Activated naive CD4-positive, alpha-beta T cell treated with anti-CD3 and anti-CD28 coated beads, Interleukin-2, amount 50 U/mL, for 24 hours (primary cell): Measurements from ENCODE around the gene MACROD2.

ENCODE experiments used
- H3K27ac Mint-ChIP-seq: one replicate; pipeline ENCODE4 v1.8.0; 2021; ENCODE audit warnings: mild to moderate bottlenecking, mixed read lengths
- H3K27me3 Mint-ChIP-seq: one replicate; pipeline ENCODE4 v1.8.0; 2021; ENCODE audit warnings: mixed read lengths
- H3K36me3 Mint-ChIP-seq: one replicate; pipeline ENCODE4 v1.8.0; 2021; ENCODE audit warnings: mixed read lengths
- H3K4me1 Mint-ChIP-seq: one replicate; pipeline ENCODE4 v1.8.0; 2021; ENCODE audit warnings: mixed read lengths
- H3K4me3 Mint-ChIP-seq: one replicate; pipeline ENCODE4 v1.8.0; 2021; ENCODE audit warnings: mild to moderate bottlenecking, mixed read lengths
- H3K9me3 Mint-ChIP-seq: one replicate; pipeline ENCODE4 v1.8.0; 2021; ENCODE audit warnings: mixed read lengths

MACROD2 gene

DNA sequence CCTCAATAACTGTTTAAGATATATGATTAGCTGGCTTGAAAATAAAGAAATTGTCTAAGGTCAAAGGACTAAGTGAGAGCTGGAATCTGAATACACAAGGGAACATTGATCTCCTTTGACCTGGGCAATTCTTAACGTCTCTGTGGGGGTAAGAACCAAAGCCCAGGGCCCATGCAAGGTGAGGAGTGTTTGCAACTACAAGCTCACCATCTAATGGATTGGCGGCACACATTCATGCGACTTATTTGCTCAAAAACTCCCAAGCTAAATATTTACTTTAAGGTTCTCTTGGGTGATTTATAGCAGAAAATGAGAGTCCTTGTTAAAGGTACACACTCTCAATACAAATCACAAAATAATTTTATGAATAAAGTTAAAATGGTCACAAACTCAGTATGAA, 734.1 kb downstream of the MACROD2 start:
- H3K9me3 Mint-ChIP-seq, result no peaks in the 10 kb centered on the region
- no peaks in the 10 kb centered on the region for H3K4me1 Mint-ChIP-seq
- H3K27me3 Mint-ChIP-seq, result no peaks in the 10 kb centered on the region
- H3K4me3 Mint-ChIP-seq, result no peak overlapping the region
- H3K36me3 Mint-ChIP-seq, result no peaks in the 10 kb centered on the region
- no peak overlapping the region for H3K27ac Mint-ChIP-seq

DNA sequence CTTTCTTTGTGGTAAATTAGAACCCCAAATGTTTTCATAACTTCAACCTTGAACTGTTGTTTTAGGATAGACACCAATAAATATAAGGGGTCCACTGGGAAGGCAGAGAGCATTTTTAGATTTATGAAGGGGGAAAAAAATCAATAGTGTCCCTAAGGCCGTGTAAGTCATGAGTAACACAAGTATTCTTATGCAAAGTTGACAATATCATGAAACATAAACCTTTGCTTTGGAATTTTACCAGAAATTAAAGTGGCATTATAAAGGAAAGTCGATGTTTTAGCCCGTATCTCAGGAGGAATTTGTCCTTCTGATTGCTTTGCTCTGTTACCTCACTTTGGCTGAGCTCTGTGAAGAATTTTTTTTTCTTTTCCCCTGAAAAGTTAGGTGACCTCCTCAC, 737.0 kb downstream of the MACROD2 start:
- Mint-ChIP-seq H3K4me1 (no peaks in the 10 kb centered on the region), H3K27ac (no peak overlapping the region), H3K9me3 (no peaks in the 10 kb centered on the region), H3K36me3 (no peaks in the 10 kb centered on the region), H3K4me3 (no peak overlapping the region), H3K27me3 (no peaks in the 10 kb centered on the region)

DNA sequence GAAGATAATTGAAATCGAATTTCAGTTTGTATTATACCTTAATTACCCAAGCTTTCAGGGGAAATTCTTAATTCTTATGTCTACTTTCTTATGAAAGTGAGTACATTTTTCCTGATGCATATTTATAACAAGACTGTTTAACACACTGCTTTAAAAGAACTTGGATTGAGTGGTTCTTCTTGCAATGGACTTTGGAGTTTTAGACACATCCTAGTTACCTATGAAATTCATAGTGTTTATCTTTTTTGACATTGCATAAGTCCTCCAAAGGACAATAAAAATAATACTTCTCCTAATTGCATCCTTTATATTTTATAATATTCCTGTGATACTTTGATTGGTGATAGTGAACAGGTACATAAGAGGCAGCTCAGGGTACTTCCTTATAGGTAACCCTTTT, 737.7 kb downstream of the MACROD2 start:
- Mint-ChIP-seq H3K27me3 (no peaks in the 10 kb centered on the region), H3K36me3 (no peaks in the 10 kb centered on the region), H3K4me3 (no peak overlapping the region), H3K9me3 (no peaks in the 10 kb centered on the region), H3K4me1 (no peaks in the 10 kb centered on the region), H3K27ac (no peak overlapping the region)

DNA sequence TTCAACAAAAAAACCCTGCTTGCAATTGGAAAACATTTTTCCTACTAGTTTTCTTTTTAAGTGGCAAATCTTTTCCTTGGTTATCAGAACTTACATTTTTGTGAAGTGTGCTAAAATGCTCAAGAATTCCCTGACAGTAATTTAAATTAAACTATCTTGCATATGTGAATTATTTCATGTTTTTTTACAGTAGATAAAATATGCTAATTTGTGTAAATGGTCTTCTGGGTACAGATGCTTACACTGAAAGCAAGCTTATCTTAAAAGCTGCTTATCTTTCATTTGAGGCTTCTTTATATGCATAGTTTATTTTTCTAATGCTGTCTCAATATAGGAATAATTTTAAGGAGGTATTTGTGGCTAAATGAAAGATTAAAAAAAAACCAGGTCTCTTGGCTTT, 745.1 kb downstream of the MACROD2 start:
- Mint-ChIP-seq H3K27me3 (no peaks in the 10 kb centered on the region), H3K27ac (no peak overlapping the region), H3K4me1 (no peaks in the 10 kb centered on the region), H3K36me3 (no peaks in the 10 kb centered on the region), H3K4me3 (no peak overlapping the region), H3K9me3 (peaks cover 4% of the 10 kb centered on the region)

DNA sequence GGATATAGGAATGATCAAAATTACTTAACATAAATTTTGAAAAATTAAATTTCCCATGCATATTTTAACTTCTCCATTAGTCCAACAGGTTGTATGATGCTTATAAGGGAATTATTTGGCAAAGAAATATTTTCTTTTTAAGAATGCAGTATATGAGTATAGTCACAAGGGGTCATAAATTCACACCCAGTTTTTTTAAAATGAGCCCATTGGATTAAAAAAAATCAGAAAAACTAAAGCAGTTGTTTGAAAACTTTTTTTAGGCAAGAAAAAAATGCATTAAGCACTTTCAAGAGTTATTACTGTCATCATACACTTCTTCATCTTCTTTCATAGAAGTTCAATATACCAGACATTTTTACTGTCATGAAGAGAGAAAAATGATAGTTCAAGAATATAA, 746.3 kb downstream of the MACROD2 start:
- Mint-ChIP-seq H3K4me3 (no peak overlapping the region), H3K4me1 (no peaks in the 10 kb centered on the region), H3K27me3 (no peaks in the 10 kb centered on the region), H3K27ac (no peak overlapping the region), H3K9me3 (peaks cover 4% of the 10 kb centered on the region), H3K36me3 (no peaks in the 10 kb centered on the region)

DNA sequence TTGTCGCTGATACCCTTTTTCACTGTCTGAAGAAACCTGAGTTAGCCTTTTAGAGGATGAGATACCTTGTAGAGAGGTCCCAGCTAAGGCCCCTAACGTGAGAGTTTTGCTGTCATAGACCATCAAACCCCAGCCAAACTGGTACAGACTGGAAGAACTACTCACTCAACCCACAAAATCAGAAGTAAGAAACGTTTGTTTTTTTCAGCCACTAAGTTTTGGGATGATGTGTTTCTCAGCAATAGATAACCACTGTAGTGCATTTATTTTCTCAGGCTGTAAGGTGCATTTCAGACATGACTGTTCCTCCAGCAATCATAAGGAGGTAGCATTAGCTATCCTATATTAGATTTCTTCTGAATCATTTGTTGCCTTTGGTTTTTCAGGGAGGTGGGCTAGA, 749.4 kb downstream of the MACROD2 start:
- no peaks in the 10 kb centered on the region for H3K36me3 Mint-ChIP-seq
- no peaks in the 10 kb centered on the region for H3K4me1 Mint-ChIP-seq
- H3K27ac Mint-ChIP-seq, result no peak overlapping the region
- H3K9me3 Mint-ChIP-seq, result no peaks in the 10 kb centered on the region
- no peaks in the 10 kb centered on the region for H3K27me3 Mint-ChIP-seq
- no peak overlapping the region for H3K4me3 Mint-ChIP-seq

DNA sequence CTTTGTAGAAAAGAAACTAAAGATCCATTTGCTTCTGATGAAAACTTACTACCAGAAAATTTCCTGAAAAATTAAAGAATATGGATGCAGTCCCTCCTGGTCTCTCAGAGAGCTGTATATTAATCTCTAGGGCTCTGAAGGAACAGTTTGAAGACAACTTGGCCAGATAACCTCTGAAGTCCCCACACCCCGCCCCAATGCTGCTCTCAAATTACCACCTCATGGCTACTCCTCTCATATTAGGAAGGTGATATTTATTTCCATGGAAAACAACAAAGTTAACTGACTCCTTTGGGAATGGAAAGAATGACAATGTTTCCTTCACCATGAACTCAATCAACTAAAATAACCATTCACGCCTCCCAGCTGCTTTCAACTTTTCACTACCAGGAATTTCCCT, 750.5 kb downstream of the MACROD2 start:
- no peaks in the 10 kb centered on the region for H3K36me3 Mint-ChIP-seq
- no peaks in the 10 kb centered on the region for H3K27me3 Mint-ChIP-seq
- no peaks in the 10 kb centered on the region for H3K9me3 Mint-ChIP-seq
- H3K27ac Mint-ChIP-seq, result no peak overlapping the region
- no peaks in the 10 kb centered on the region for H3K4me1 Mint-ChIP-seq
- no peak overlapping the region for H3K4me3 Mint-ChIP-seq

DNA sequence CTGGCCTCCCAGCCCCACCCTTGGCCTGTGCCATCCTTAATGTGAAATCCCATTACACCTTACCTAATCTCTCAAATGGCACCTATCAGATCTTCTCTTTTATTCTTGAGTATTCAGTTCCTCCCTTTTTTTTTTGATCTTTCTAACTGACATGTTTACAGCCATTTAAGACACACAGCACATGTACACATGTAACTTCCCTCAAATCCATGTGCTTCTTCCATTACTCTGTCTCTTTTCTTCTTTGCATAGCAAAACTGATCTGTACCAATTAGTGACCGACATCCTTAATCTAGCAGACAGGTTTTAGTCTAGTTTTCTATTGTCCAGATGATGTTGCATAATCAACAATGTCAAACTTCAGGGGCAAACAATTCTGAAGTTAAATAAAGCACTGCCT, 755.9 kb downstream of the MACROD2 start:
- Mint-ChIP-seq H3K36me3 (no peaks in the 10 kb centered on the region), H3K4me3 (no peak overlapping the region), H3K9me3 (peaks cover 5% of the 10 kb centered on the region), H3K4me1 (no peaks in the 10 kb centered on the region), H3K27ac (no peak overlapping the region), H3K27me3 (no peaks in the 10 kb centered on the region)

DNA sequence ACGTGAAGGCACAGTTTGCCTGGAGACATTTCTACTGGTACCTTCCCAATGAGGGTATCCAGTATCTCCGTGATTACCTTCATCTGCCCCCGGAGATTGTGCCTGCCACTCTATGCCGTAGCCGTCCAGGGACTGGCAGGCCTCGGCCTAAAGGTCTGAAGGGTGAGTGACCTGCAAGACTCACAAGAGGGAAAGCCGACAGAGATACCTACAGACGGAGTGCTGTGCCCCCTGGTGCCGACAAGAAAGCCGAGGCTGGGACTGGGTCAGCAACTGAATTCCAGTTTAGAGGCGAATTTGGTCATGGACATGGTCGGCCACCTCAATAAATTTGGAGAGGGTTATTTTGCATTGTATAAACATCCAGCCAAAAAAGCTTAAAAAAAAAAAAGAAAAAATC, 762.4 kb downstream of the MACROD2 start:
- Mint-ChIP-seq H3K4me3 (no peak overlapping the region), H3K27me3 (no peaks in the 10 kb centered on the region), H3K27ac (no peak overlapping the region), H3K9me3 (no peaks in the 10 kb centered on the region), H3K4me1 (no peaks in the 10 kb centered on the region), H3K36me3 (no peaks in the 10 kb centered on the region)

DNA sequence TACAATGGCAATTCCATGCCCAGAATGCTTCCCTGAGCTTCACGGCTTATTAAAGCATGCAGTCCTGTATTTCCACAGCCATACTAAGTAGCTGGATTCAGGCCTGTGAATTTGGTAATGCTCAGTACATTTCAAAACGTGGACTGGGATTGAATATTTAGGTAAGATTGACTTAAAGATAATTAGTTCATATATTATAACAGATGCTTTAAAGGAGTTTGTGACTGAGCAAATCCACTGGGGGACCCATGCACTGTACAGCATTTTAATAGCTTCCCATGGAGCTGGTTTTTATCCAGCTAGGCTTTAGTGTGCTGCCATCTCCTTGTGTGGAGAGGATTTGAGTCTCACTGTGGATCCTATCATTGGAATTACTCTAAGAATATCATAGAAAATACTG, 763.0 kb downstream of the MACROD2 start:
- no peaks in the 10 kb centered on the region for H3K27me3 Mint-ChIP-seq
- H3K4me1 Mint-ChIP-seq, result no peaks in the 10 kb centered on the region
- no peak overlapping the region for H3K27ac Mint-ChIP-seq
- no peak overlapping the region for H3K4me3 Mint-ChIP-seq
- H3K36me3 Mint-ChIP-seq, result no peaks in the 10 kb centered on the region
- H3K9me3 Mint-ChIP-seq, result no peaks in the 10 kb centered on the region

DNA sequence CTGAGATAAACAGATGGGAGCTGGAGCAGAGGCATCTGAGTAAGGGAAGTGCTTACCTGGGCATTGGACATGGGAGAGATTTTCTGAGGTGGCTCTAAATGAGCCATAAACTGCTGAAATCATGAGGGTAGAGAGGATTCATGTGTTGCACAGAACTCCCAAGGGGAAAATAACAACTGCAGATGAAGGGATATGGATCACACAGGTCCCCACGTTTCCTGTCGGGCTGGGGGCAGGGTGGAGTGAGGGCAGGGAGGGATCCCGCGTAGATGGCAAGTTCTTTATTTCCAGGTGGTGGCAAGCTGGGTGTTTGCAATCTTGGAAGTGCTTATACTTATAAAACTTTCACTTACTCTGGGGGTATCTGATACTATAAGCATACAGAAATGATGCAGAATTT, 764.7 kb downstream of the MACROD2 start:
- H3K27me3 Mint-ChIP-seq, result no peaks in the 10 kb centered on the region
- no peak overlapping the region for H3K27ac Mint-ChIP-seq
- no peak overlapping the region for H3K4me3 Mint-ChIP-seq
- no peaks in the 10 kb centered on the region for H3K9me3 Mint-ChIP-seq
- no peaks in the 10 kb centered on the region for H3K4me1 Mint-ChIP-seq
- H3K36me3 Mint-ChIP-seq, result no peaks in the 10 kb centered on the region

DNA sequence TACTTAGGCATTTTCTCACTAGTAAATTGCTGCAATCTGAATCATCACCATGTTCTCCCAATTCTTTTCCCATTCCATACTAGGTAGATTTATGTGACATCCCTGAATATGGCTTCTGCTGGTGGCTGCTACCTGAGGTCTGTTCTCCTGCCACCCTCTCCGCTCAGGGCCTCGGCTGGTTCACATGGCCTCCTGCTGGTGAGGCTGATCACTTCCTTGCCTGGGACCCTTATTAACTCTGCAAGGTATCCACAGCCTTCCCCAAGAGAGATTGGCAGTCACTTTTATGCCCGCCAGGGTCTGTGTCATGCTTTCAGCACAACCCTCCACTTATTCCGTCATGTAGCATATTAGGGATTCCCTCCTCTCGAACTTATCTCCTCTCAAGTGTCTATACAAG, 766.6 kb downstream of the MACROD2 start:
- Mint-ChIP-seq H3K4me1 (no peaks in the 10 kb centered on the region), H3K36me3 (no peaks in the 10 kb centered on the region), H3K4me3 (no peak overlapping the region), H3K9me3 (no peaks in the 10 kb centered on the region), H3K27me3 (no peaks in the 10 kb centered on the region), H3K27ac (no peak overlapping the region)

DNA sequence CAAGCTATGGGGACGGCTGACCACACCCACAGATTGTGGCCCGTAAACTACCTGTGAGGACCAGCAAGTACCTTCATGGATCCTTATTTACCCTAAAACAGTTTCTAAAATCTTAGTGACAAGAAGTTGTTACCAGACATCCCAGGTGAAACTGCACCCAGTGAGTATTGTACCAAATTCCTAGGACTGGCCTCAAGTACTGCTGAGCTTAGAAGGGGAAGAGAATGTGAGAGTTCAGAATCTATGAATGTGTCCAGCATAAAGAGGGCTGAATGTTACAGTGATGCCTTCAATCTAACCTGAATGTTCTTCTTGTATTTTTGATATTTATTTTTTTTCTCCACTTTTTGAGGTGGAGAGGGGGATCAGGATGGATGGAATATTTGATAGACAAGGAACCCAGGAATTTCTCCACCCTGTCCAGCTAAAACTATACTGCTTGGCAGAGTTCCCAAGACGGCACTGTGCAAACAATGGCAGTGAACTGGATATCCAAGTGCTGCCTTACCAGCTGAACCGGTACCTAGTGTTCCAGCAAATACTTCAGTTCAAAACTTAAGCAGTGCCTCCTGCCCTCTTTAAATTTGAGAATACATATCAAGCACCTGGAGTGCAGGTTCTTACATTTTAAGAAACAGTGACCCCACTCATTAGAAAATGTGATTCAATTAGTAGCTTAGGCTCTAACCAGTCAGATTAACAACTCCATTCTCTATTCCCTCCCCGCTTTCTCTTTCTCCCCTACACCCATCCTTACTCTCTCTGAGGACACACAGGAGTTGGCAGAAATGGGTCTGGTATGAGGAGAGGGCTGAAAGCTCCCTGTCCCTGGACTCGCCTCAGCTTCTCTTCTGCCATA, 769.4 kb downstream of the MACROD2 start:
- no peak overlapping the region for H3K27ac Mint-ChIP-seq
- H3K36me3 Mint-ChIP-seq, result no peaks in the 10 kb centered on the region
- no peaks in the 10 kb centered on the region for H3K9me3 Mint-ChIP-seq
- no peak overlapping the region for H3K4me3 Mint-ChIP-seq
- no peaks in the 10 kb centered on the region for H3K27me3 Mint-ChIP-seq
- no peaks in the 10 kb centered on the region for H3K4me1 Mint-ChIP-seq

DNA sequence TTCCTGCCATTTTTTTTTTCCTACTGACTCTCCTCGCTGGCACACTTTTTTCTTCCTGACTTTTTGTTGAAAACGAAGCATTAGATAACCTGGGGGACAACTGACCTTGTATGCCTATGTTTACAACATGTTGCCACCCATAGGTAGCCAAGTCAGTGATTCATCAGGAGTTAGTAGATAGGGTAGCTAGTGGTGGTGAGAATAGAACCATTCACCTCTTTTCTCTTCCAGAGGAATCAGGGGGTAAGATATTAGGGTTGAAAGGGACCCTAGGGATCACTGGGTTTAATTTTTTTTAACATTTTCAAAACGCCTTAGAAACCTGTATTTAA, 770.0 kb downstream of the MACROD2 start:
- H3K4me1 Mint-ChIP-seq, result no peaks in the 10 kb centered on the region

DNA sequence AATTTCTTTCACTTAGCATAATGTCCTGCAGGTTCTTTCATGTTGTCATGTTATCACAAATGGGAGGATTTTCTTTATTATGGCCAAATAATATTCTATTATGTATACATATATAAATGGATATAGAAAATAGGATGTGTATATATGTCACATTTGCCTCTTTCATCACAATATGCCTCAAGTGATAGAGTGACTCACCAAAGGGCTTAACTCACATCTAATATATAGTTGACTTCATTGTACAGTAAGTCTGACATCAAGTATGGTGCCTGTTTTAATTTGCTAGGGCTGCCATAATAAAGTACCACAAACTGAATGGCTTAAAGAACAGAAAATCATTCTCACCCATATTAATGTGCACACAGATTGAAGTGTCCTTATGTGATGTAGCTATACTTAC, 778.2 kb downstream of the MACROD2 start:
- H3K27ac Mint-ChIP-seq, result no peak overlapping the region
- no peaks in the 10 kb centered on the region for H3K36me3 Mint-ChIP-seq
- no peak overlapping the region for H3K4me3 Mint-ChIP-seq
- peaks cover 7% of the 10 kb centered on the region for H3K9me3 Mint-ChIP-seq
- no peaks in the 10 kb centered on the region for H3K27me3 Mint-ChIP-seq
- no peaks in the 10 kb centered on the region for H3K4me1 Mint-ChIP-seq

More for the DNA sequence above, 770.0 kb downstream of the MACROD2 start:
- Mint-ChIP-seq H3K9me3 (no peaks in the 10 kb centered on the region), H3K4me3 (no peak overlapping the region), H3K36me3 (no peaks in the 10 kb centered on the region), H3K27ac (no peak overlapping the region), H3K27me3 (no peaks in the 10 kb centered on the region)

DNA sequence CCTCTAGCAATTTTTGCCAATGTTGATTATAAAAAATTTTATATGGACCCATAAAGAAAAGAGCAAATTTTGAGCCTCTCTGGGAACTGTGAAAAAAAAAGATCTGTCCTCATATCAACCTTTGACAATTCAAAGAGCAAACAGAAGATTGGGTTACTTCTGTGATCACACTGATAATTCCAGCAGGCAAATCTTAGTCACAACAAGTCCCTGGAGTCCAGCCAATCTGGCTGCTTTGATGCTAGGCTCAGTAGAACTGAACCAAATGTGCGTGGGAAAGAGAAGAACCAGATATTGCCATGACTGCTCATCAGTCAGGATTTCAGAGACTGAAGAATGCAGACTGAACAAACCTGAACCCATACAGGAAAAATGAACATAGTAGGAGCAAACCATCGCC, 780.5 kb downstream of the MACROD2 start:
- Mint-ChIP-seq H3K27ac (no peak overlapping the region), H3K27me3 (no peaks in the 10 kb centered on the region), H3K4me1 (no peaks in the 10 kb centered on the region), H3K36me3 (no peaks in the 10 kb centered on the region), H3K4me3 (no peak overlapping the region), H3K9me3 (peaks cover 7% of the 10 kb centered on the region)

DNA sequence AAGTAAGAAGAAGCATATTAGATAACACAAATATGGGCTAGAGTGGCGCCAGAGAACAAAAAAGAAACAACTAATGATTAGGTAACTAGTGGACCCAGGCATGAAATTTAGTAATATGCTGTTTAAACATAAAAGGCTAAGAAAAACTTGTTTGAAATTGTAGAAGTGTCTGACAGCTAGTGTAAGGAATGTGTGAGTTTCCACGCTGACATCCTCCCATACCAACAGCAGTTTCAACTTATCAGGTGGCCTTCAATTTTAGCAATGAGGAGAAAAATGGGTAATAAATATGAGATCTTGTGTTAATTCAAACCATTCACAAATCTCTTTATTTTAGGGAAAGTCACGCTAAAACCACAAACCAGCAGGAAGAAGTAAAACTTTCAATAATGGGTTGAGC, 782.3 kb downstream of the MACROD2 start:
- Mint-ChIP-seq H3K27ac (no peak overlapping the region), H3K27me3 (no peaks in the 10 kb centered on the region), H3K9me3 (peaks cover 12% of the 10 kb centered on the region), H3K36me3 (no peaks in the 10 kb centered on the region), H3K4me1 (no peaks in the 10 kb centered on the region), H3K4me3 (no peak overlapping the region)
